Measurements from ENCODE around the gene ITIH5. TPM values are rescaled to one million over a fixed set of nuclear protein-coding genes. Genes with fewer than 3 reads are reported as not detected.

The ITIH5 gene
- total RNA-seq, 1 experiment from 2014 or later, result 5.2 TPM

DNA sequence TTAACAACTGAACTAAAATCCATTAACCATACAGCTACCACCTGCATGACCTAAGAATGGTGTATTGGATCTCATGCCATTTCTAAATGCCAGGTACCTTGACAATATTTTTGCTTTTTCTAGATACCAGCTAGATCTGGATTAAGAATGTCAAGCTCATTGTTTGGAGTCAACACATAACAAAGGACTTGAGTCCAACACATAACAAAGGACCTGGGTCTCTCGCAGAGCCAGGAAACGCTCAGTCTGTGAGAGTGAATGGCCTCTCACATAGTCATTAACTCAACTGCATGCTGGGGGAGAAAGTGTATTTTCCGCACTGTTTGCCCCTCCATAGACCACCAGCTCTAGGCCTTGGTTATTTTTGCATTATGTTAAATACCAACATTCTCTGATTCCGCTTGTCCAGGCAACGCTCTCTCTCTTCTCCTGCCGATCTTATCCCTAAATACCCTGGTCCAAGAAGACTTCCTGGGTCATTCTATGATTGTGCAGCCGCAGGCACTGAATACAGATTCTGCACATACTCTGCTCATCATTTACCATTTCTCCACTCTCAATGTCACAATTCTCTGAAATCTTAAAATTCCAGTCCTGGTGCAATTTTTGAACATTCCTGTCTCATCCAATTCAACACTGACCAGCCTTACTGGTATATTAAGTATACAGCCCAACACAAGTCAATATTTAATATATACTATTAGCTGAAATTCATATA is 31.2 kb downstream of the ITIH5 start:
- CTCF ChIA-PET, result no interaction called here
- no peaks in the 10 kb centered on the region for H3K4me1 Mint-ChIP-seq (ENCODE audit: low read depth, unreplicated experiment)
- no TSS peak for BruUV-seq (replicated peaks)
- no peak for TF ChIP-seq CTCF (IDR thresholded peaks at IDR 0.05; ENCODE audit: unreplicated experiment)
- DNase-seq, result no peak
- H3K36me3 Mint-ChIP-seq (ENCODE audit: insufficient read depth, unreplicated experiment), result no peaks in the 10 kb centered on the region
- intact Hi-C loops (cut with micrococcal nuclease; ENCODE audit: unreplicated experiment), result no loop called here
- no peak overlapping the region for H3K27ac Mint-ChIP-seq (ENCODE audit: unreplicated experiment)
- peaks cover 3% of the 10 kb centered on the region for H3K9me3 Mint-ChIP-seq (ENCODE audit: low read depth, unreplicated experiment)
- peaks cover 41% of the 10 kb centered on the region for H3K27me3 Mint-ChIP-seq (ENCODE audit: unreplicated experiment)
- H3K4me3 Mint-ChIP-seq (ENCODE audit: low read depth, unreplicated experiment), result no peak overlapping the region

DNA sequence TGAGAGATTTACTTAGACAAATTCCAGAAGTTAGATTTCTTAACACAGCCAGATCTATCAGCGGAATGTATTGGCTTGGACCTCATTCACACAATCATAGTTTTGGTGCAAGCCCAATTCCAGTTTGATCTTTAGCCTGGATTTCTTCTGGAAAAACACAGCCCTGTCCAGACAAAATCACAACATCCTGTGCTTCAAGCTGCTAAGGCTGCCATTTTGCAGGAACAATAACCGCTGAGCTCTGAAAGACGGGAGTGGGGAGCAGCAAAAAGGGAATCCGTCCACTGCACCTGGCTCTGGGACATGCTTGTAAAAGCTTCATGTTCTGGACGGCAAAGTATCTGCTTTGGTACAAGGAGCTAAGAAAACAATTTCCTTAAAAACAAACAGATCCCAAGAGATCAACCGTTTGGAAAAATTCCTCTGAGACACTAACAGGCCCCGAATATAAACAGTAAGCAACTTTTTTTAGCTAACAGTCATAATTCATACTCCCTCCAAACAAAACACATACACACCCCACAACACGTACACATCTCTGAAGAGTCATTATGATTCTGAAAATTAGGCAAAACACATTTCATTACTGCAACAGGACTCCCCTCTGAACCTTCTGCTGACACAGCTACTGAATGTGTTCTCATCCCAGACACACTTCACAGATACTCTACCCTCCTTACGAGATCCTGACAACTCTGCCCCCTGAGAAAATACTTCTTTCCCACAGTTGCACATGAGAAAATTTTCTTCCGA is 32.4 kb downstream of the ITIH5 start:
- CTCF ChIA-PET, result no interaction called here
- intact Hi-C loops (cut with micrococcal nuclease; ENCODE audit: unreplicated experiment), result no loop called here
- Mint-ChIP-seq H3K36me3 (ENCODE audit: insufficient read depth, unreplicated experiment) (no peaks in the 10 kb centered on the region), H3K9me3 (ENCODE audit: low read depth, unreplicated experiment) (no peaks in the 10 kb centered on the region), H3K4me1 (ENCODE audit: low read depth, unreplicated experiment) (no peaks in the 10 kb centered on the region), H3K4me3 (ENCODE audit: low read depth, unreplicated experiment) (no peak overlapping the region), H3K27ac (ENCODE audit: unreplicated experiment) (no peak overlapping the region), H3K27me3 (ENCODE audit: unreplicated experiment) (peaks cover 30% of the 10 kb centered on the region)
- TF ChIP-seq CTCF (IDR thresholded peaks at IDR 0.05; ENCODE audit: unreplicated experiment), result no peak
- BruUV-seq (replicated peaks), result no TSS peak
- no peak for DNase-seq

DNA sequence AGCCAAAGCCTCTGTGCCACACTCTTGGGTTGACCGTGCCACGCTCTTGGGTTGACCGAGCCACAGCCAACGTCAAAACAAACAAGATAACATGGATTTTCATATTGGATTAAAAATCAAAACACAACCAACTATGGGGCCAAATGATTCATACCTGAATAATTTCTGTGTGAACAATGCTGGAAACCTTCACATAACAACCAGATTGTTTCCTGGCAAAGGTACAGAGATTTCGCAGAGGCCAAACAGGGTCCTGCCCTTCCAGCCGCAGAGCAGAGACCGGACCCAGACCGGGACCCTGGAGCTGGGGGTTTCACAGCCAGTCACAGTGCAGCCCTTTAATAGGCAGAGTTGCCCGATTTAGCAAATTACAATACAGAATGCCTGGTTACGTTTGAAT is 40.5 kb downstream of the ITIH5 start:
- DNase-seq, result peak; percentile 23
- H3K9me3 Mint-ChIP-seq (ENCODE audit: low read depth, unreplicated experiment), result no peaks in the 10 kb centered on the region
- no TSS peak for BruUV-seq (replicated peaks)
- TF ChIP-seq CTCF (IDR thresholded peaks at IDR 0.05; ENCODE audit: unreplicated experiment), result no peak
- H3K36me3 Mint-ChIP-seq (ENCODE audit: insufficient read depth, unreplicated experiment), result no peaks in the 10 kb centered on the region
- H3K27ac Mint-ChIP-seq (ENCODE audit: unreplicated experiment), result no peak overlapping the region
- H3K4me3 Mint-ChIP-seq (ENCODE audit: low read depth, unreplicated experiment), result no peak overlapping the region
- intact Hi-C loops (cut with micrococcal nuclease; ENCODE audit: unreplicated experiment), result no loop called here
- CTCF ChIA-PET, result no interaction called here
- peaks cover 17% of the 10 kb centered on the region for H3K27me3 Mint-ChIP-seq (ENCODE audit: unreplicated experiment)
- peaks cover 19% of the 10 kb centered on the region for H3K4me1 Mint-ChIP-seq (ENCODE audit: low read depth, unreplicated experiment)

DNA sequence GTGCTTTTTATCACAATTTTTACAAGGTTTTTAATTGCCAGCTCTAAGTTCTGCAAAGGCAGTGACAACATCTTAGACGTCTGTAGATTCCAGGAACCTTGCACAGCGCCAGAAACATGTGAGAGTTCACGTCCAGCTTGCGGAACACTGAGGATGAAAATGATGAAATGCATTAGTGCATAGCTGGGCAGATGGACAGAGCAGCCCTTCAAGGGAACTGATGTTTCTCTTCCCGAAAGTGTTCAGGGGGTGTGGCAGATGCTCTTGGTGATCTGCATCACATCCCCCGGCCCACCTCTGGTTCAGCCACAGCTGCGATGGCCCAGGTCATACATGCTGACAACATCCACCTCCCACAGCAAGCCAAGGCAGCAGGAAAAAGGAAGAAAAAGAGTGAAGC is 40.9 kb downstream of the ITIH5 start:
- H3K9me3 Mint-ChIP-seq (ENCODE audit: low read depth, unreplicated experiment), result no peaks in the 10 kb centered on the region
- BruUV-seq (replicated peaks), result no TSS peak
- no peaks in the 10 kb centered on the region for H3K36me3 Mint-ChIP-seq (ENCODE audit: insufficient read depth, unreplicated experiment)
- DNase-seq, result no peak
- no peak overlapping the region for H3K4me3 Mint-ChIP-seq (ENCODE audit: low read depth, unreplicated experiment)
- no peak for TF ChIP-seq CTCF (IDR thresholded peaks at IDR 0.05; ENCODE audit: unreplicated experiment)
- CTCF ChIA-PET, result no interaction called here
- H3K4me1 Mint-ChIP-seq (ENCODE audit: low read depth, unreplicated experiment), result peaks cover 19% of the 10 kb centered on the region
- no peak overlapping the region for H3K27ac Mint-ChIP-seq (ENCODE audit: unreplicated experiment)
- peaks cover 17% of the 10 kb centered on the region for H3K27me3 Mint-ChIP-seq (ENCODE audit: unreplicated experiment)
- intact Hi-C loops (cut with micrococcal nuclease; ENCODE audit: unreplicated experiment), result no loop called here
